GM19238 (cell line): ENCODE data around the gene SLC30A1.
"Not testable (repeated sequence)": the region's sequence is repeated elsewhere in the genome, so short reads cannot be mapped to it uniquely, and the experiment has no call there.

Experiments
- DNase-seq: peaks from one replicate; pipeline ENCODE4 v3.0.0; 2011; ENCODE audit warnings: low spot score; ENCODE audit not compliant: insufficient read length

Gene SLC30A1, protein sequence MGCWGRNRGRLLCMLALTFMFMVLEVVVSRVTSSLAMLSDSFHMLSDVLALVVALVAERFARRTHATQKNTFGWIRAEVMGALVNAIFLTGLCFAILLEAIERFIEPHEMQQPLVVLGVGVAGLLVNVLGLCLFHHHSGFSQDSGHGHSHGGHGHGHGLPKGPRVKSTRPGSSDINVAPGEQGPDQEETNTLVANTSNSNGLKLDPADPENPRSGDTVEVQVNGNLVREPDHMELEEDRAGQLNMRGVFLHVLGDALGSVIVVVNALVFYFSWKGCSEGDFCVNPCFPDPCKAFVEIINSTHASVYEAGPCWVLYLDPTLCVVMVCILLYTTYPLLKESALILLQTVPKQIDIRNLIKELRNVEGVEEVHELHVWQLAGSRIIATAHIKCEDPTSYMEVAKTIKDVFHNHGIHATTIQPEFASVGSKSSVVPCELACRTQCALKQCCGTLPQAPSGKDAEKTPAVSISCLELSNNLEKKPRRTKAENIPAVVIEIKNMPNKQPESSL

DNA sequence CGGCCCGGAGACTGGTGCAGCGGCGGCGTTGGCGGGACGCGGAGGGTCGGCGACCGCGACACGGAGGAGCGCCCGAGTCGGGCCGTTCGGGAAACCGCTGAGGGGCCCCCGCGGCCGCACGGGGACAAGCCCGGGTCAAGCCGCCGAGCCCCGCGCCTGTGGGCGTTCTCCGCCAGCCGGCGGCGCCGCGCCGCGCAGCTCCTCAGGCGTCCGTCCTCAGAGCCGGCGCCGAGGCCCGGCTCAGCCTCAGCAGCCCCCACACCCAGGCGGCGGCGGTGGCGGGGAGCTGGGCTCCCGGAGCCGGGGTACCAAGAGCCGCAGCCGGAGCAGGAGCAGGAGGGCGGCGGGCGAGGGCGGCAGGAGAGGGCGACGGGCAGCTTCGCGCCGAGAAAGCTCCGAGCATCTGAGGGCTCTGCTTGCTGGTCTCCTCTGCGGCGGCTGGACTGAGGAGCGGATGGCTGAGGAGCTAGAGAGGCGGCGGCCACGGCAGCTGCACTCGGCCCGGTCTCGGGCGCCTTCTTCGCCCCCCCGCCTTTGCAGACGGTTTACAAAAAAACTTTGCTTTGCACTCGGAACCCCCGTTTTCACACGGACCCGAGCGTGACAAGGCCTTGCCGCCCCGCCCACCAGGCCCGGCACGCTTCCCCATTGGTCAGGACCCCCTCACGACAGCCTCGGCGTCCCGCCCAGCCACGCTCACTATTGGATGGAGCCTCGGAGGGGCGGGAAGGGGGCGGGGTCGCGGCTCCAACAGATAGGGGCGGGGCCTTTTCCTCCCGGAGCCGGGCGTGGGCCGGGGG, at the start of gene SLC30A1:
SLC30A1 (minus strand) TSS at position 522 of the 800 bp plus-strand sequence. CDS start 549 bp downstream, outside the sequence.
- peak; percentile 98 for DNase-seq

DNA sequence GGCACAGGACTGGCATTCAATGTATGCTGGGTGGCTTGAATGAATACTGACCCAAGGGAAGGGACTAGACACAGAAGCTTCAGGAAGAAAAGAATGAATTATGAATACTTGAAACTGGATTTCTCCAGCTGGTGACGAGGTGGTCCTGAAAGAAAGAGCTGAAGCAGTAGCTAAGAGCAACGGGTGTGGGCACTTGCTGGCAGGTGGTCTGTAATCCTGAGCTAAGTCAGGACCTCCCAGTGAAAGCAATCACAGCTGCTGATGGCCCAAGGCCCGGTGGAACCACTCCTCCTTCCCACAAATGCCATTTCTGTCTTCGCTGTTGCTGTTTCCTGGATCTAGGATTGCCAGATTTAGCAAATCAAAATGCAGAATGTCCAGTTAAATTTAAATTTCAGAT, 49.5 kb upstream of the SLC30A1 start:
- no peak for DNase-seq

DNA sequence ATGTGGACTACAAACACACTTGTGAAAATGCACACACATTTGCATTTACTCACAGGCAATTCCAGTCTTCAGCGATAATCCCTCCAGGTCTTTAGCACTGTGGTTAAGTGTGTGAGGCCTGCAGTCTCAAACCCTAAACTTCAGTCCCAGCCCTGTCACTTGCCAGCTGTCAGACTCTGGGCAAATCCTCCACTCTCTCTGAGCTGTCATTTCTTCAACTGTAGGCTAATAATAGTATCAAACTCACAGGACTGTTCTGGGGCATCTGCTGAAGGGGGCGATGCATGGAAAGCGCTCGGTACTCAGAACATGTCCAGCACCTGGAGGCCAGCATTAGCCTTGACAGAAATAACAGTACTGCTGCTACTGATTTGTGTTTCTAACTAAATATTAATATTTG, 48.3 kb upstream of the SLC30A1 start:
- no peak for DNase-seq

GRCh38 chr1:211625866-211626265, 46.9 kb upstream of the SLC30A1 start:
- not testable (repeated sequence) for DNase-seq

- no peak for DNase-seq
These were observed 46.1 kb upstream of the SLC30A1 start for GRCh38 chr1:211625040-211625439.

GRCh38 chr1:211623515-211623914, 44.6 kb upstream of the SLC30A1 start:
- DNase-seq: no peak

DNA sequence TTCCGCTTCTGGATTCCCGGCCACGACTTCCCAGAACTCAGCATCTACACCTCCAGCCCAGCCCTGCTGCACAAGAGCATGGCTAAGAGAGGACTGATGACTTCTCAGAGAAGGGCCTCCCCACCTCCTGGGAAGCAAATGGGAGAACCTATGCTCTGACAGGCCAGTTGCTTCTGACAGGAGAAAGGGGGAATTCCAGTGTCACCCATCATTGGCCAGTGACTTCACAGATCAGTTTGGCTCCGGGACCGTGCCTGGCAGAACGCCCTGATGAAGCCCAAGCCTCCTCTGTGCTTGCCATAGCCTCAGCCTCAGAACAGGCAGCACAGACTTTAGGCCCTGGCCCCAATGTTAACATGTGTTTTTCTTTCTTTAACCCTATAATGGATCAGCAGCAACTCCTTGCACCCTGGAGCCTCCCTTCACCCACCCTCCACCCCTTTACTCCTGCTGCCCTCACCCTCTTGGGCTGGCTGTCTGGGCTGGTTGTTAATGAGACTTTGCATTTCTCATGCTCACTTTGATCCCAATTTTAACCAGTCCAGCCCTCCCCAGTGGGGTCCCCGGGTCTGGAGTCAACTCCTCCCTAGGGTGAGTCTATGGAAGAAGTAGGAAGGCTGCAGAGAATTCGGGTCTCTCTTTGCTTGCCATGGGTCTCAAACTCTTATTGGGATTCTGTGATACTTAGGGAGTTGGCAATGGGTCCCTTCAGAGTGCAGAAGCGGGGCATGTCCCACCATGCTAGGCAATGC, 42.7 kb upstream of the SLC30A1 start:
- no peak for DNase-seq

DNA sequence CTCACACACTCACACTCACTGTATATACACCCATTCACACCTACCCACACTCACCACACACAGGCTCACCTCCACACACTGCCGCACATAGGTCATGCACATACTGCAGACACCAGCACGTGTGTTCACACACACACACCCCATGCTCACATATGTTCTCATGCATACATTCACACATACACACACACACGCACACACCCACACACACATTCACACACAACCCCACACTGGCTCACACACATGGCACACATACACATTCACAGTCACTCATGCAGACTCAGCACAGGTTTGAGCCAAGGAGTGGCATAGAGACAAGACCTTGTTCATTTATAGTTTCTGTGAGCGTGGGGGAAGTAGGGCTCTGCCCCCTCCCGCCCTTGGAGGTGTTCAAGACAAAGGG, 41.1 kb upstream of the SLC30A1 start:
- no peak for DNase-seq

GRCh38 chr1:211619033-211619996, 40.4 kb upstream of the SLC30A1 start:
- no peak for DNase-seq

GRCh38 chr1:211616965-211617297, 38.0 kb upstream of the SLC30A1 start:
- DNase-seq: no peak

DNA sequence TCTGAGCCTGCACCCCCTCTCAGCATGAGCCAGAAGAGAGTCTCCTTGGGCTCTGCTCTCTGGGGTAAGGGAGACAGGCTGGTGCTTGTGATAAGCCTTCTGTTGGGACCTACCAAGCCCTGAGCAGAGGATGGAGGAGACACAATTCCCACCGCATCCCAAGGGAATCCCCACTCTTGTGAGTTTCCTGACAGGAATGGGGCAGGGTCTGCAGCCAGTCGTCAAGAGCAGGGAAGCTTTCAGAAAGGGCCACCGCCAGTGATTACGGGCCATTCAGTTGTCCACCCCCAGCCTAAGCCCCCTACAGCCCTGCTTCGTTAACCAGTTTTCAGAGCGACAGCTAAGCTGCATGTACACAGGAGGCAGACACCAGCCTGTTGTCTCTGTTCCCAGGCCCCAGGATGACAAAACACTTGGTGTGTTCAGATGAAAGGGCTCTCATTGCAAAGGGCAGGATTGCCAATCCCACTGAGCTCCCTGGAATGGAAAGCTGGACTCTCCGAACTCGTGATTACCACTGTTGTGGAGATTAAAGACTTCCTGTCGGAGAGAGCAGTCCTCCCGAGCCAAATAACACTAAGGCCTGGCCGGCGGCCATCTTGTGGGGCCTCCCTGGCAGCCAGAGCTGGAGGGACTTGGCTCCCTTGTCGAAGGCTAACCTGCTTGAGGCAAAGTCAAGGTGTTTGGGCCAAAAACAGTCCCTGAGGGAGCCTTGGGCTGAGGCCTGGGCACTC, 37.4 kb upstream of the SLC30A1 start:
- no peak for DNase-seq

DNA sequence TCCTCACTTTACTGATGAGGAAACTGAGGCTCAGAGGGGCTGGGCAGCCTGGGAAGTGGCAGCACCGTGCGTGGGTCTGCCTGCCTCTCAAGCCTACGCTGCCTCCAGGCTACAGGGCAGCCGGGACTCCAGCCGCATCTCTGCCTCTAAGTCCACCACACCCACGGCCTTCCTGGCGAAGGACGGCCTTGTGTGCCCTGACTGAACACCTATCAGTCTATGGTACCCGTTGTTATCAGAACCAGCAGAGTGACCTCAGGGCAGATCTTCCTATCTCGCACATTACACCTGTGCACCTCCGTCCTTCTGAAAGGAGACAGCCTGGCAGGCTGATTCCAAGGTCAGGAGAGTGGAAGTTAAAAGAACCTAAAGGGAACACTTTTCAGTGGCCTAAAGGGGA, 35.7 kb upstream of the SLC30A1 start:
- DNase-seq: no peak

DNA sequence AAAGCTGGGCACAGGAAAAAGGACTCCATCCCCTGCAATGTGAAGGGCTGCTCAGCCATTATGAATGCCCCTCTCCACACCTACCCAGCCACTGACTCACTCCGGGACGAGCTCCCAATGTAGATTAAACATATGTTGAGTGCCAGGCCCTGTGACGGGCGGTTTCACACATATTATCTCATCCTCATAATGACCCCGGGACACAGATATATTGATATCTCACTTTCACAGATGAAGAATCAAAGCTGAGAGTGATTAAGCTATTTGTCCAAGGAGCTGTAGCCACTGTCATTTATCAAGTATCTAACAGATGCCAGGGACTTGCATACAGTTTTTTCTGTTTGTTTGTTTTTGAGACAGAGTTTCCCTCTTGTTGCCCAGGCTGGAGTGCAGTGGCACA, 35.0 kb upstream of the SLC30A1 start:
- no peak for DNase-seq

- no peak for DNase-seq
These were observed 34.4 kb upstream of the SLC30A1 start for GRCh38 chr1:211613108-211613947.

GRCh38 chr1:211612786-211613107, 33.8 kb upstream of the SLC30A1 start:
- no peak for DNase-seq

- no peak for DNase-seq
These were observed 32.9 kb upstream of the SLC30A1 start for GRCh38 chr1:211611818-211612217.

DNA sequence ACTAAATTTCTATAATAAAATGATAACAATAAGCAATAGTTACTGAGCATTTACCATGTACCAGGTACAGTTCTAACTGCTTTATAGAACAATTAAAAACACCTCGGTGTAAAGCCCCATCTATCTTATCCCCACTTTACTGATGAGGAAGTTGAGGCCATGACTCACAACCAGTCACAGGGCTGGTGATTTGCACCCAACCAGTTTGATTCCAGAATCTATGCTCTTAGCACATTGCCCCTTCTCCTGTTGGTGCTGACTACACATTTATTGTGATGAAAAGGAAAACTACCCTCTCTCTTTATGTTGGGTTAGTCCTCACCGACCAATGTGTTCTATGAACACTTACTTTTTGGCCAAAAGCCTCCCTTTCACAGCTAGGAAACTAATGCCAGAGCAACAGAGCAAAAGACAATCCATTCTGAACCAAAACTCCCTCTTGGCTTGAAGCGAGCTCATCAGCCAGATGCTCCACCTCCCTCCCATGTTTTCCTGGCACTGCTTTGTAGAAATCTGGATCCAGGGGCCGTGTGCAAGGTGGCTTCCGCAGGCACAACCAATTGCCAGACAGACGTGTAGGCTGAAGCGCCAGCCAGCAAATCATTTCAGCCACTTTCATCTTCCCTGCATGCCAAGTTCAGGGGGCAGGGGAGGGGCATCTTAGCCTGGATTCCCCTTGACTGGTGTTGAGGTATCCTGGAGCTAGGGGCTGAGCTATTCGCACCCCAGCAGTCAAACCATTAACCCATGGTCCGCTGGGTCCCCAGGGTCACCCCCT, 32.0 kb upstream of the SLC30A1 start:
- DNase-seq: no peak
